IMR-90 (cell line): Measurements from ENCODE around the gene TMEM179.

Experiments
- CHD1 ChIP-seq: IDR thresholded peaks from 2 replicates; pipeline ENCODE4 v1.6.1; 2012; ENCODE audit warnings: low read depth, low read length, improper control_type of control experiment
- CTCF ChIP-seq: conservative IDR thresholded peaks from 2 replicates; pipeline ENCODE4 v1.5.1; 2012; ENCODE audit warnings: mild to moderate bottlenecking, low read depth, low read length, improper control_type of control experiment
- POLR2A ChIP-seq: IDR thresholded peaks from 2 replicates; pipeline ENCODE4 v1.6.1; 2012; ENCODE audit warnings: mild to moderate bottlenecking, low read depth, low read length
- RAD21 ChIP-seq: IDR thresholded peaks from 2 replicates; pipeline ENCODE4 v1.6.1; 2012; ENCODE audit warnings: low read length, improper control_type of control experiment
- RFX5 ChIP-seq: IDR thresholded peaks from 2 replicates; pipeline ENCODE4 v1.8.0; 2012; ENCODE audit warnings: low read depth, mild to moderate bottlenecking, low read length, moderate library complexity
- TF ChIP-seq, protein P1 (sequence below): fragments of 150-350 bp; IDR thresholded peaks from 2 replicates; pipeline ENCODE4 v1.6.1; 2016; ENCODE audit warnings: low read depth, mild to moderate bottlenecking, low read length, moderate library complexity, borderline replicate concordance

GRCh38 chr14:104560586-104560945 is 44.0 kb downstream of the TMEM179 start:
- TF ChIP-seq, protein P1, sequence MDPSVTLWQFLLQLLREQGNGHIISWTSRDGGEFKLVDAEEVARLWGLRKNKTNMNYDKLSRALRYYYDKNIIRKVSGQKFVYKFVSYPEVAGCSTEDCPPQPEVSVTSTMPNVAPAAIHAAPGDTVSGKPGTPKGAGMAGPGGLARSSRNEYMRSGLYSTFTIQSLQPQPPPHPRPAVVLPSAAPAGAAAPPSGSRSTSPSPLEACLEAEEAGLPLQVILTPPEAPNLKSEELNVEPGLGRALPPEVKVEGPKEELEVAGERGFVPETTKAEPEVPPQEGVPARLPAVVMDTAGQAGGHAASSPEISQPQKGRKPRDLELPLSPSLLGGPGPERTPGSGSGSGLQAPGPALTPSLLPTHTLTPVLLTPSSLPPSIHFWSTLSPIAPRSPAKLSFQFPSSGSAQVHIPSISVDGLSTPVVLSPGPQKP = no peak
- no peak for TF ChIP-seq CTCF
- no peak for TF ChIP-seq POLR2A
- TF ChIP-seq CHD1 = no peak
- TF ChIP-seq RAD21 = no peak
- no peak for TF ChIP-seq RFX5
